Upper lobe of right lung (tissue), 1 donor: ENCODE results near the gene ERGIC2. TPM values are rescaled to one million over a fixed set of nuclear protein-coding genes. Genes with fewer than 3 reads are reported as not detected.
"Not testable (repeated sequence)": the region's sequence is repeated elsewhere in the genome, so short reads cannot be mapped to it uniquely, and the experiment has no call there.

Experiments used
- ATAC-seq: fragments of 200-7000 bp; cut with Tn5 transposase; one replicate; pipeline ENCODE4 v1.9.1; 2020; ENCODE audit warnings: mild to moderate bottlenecking, moderate library complexity
- DNase-seq: peaks from one replicate; pipeline ENCODE4 v3.0.0-alpha.2; 2020
- H3K27ac ChIP-seq: fragments of 200-600 bp; one replicate; pipeline ENCODE4 v1.8.0; 2022
- H3K27me3 ChIP-seq: fragments of 200-600 bp; one replicate; pipeline ENCODE4 v1.8.0; 2022; ENCODE audit warnings: mild to moderate bottlenecking
- H3K36me3 ChIP-seq: fragments of 200-600 bp; one replicate; pipeline ENCODE4 v1.8.0; 2022
- H3K4me1 ChIP-seq: fragments of 200-600 bp; one replicate; pipeline ENCODE4 v1.8.0; 2022
- H3K4me3 ChIP-seq: fragments of 200-600 bp; one replicate; pipeline ENCODE4 v1.8.0; 2022; ENCODE audit warnings: mild to moderate bottlenecking
- H3K9me3 ChIP-seq: fragments of 200-600 bp; one replicate; pipeline ENCODE4 v1.8.0; 2022
- intact Hi-C: fragments of 100-400 bp; cut with DNase I; formaldehyde crosslinking; loops from one replicate; pipeline ENCODE4 v1.11.0; 2022
- total RNA-seq: library from RNA; stranded (reverse); fragmentation: NEBNext Ultra II Directional; extraction: Animal tissue kit (Norgen Biotek cat#: 25700); gene quantifications from one replicate; pipeline ENCODE4 v1.2.1, GENCODE V29; 2021
- TF ChIP-seq, protein P1 (sequence below): fragments of 200-600 bp; IDR thresholded peaks from one replicate; pipeline ENCODE4 v1.8.0; 2022; ENCODE audit warnings: antibody characterized with exemption
- donor health status: DM: no; HTN: yes; CAD: no; lungs with severe emphysema.

The ERGIC2 gene
- total RNA-seq, 1 donor from 2014 or later, result 64.0 TPM

DNA sequence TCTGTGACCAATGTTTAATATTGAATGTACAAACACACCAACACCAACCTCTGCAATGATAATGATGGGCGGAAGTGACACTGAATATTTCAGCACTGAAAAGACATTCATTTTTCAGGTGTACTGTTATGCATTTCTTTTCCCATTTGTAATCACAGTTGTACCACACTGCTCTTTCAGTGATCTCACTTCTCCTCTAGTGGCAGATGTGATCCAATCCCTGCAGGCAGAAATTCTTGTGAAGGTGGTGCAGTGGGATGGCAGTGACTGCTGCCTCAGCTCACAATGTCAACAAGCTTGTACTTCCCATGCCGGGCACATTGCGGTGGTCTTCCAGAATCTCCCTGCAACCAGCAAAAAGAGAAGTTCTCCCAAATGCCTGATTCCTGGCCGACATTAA lies 23.0 kb upstream of the ERGIC2 start:
- H3K27me3 ChIP-seq, result no peaks in the 10 kb centered on the region
- TF ChIP-seq, protein P1, sequence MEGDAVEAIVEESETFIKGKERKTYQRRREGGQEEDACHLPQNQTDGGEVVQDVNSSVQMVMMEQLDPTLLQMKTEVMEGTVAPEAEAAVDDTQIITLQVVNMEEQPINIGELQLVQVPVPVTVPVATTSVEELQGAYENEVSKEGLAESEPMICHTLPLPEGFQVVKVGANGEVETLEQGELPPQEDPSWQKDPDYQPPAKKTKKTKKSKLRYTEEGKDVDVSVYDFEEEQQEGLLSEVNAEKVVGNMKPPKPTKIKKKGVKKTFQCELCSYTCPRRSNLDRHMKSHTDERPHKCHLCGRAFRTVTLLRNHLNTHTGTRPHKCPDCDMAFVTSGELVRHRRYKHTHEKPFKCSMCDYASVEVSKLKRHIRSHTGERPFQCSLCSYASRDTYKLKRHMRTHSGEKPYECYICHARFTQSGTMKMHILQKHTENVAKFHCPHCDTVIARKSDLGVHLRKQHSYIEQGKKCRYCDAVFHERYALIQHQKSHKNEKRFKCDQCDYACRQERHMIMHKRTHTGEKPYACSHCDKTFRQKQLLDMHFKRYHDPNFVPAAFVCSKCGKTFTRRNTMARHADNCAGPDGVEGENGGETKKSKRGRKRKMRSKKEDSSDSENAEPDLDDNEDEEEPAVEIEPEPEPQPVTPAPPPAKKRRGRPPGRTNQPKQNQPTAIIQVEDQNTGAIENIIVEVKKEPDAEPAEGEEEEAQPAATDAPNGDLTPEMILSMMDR, result no peak
- intact Hi-C loops, result no loop called here
- ATAC-seq (no peak), DNase-seq (no peak)
- H3K9me3 ChIP-seq, result no peaks in the 10 kb centered on the region
- no peaks in the 10 kb centered on the region for H3K4me1 ChIP-seq
- H3K27ac ChIP-seq, result no peak overlapping the region
- no peak overlapping the region for H3K4me3 ChIP-seq
- no peaks in the 10 kb centered on the region for H3K36me3 ChIP-seq

DNA sequence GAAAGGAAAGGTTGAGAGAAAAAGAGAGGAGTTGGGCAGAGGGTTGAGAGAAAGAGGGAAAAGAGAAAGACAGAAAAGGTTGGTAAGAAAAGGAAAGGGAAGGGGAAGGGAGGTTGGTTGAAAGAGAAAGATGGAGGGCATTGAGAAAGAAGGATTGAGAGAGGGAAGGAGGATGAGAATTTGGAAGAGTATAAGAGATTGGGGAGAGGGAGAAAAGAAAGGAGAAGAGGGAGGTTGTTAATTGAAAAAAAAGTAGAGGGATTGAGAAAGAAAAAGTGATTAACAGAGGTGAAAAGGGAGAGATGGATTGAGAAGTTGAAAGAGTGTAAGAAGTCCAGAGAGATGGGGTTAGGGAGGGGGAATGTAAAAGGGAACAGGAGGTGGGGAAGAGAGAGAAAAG lies 21.5 kb upstream of the ERGIC2 start:
- no peak for ATAC-seq
- DNase-seq, result no peak
- Histone ChIP-seq H3K4me1 (no peaks in the 10 kb centered on the region), H3K27ac (no peak overlapping the region), H3K9me3 (no peaks in the 10 kb centered on the region), H3K36me3 (no peaks in the 10 kb centered on the region), H3K27me3 (no peaks in the 10 kb centered on the region), H3K4me3 (no peak overlapping the region)
- TF ChIP-seq, protein P1, result no peak
- intact Hi-C loops, result no loop called here

DNA sequence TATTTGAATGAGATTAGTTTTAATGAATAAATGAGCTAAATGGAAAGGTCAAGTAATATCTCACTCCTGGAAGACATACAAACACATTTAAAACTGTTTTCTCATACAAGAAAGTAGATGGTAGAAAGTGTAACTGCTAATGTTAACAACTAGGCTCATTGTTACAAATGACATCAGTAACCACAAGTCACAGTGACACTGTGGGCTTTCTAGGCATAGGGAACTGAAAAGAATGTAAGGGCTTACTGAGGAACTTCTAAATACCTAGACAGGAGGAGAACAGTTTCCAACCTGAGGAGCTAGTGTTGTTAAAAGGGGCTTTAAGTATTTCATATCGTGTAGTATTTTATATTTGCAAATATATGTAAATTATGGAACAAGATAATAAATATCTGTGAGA lies 17.5 kb upstream of the ERGIC2 start:
- H3K9me3 ChIP-seq, result no peaks in the 10 kb centered on the region
- no peak overlapping the region for H3K4me3 ChIP-seq
- no peaks in the 10 kb centered on the region for H3K36me3 ChIP-seq
- H3K4me1 ChIP-seq, result no peaks in the 10 kb centered on the region
- ATAC-seq (no peak), DNase-seq (no peak)
- intact Hi-C loops, result no loop called here
- no peaks in the 10 kb centered on the region for H3K27me3 ChIP-seq
- TF ChIP-seq, protein P1, result no peak
- no peak overlapping the region for H3K27ac ChIP-seq

DNA sequence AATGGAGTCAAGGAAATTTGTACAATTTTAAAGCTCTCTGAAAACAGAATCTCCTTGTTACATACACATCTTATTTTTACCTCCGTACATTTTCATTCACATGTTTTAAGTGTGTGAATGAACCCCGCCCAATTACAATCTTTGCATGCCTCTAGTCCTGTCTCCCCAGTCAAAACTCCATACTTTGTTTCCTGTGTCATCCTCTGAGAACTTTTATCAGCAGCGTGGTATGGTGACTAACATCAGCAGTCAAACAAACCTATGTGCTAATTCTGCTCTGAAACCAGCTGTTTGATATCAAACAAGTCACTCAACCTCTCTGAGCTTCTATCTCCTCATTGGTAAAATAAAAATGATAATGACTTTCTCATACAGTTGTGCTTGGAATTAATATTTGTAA lies 15.8 kb upstream of the ERGIC2 start:
- Histone ChIP-seq H3K27ac (no peak overlapping the region), H3K36me3 (no peaks in the 10 kb centered on the region), H3K4me3 (no peak overlapping the region), H3K4me1 (no peaks in the 10 kb centered on the region), H3K9me3 (no peaks in the 10 kb centered on the region), H3K27me3 (no peaks in the 10 kb centered on the region)
- no peak for DNase-seq
- no peak for ATAC-seq
- TF ChIP-seq, protein P1, result no peak
- intact Hi-C loops, result no loop called here

DNA sequence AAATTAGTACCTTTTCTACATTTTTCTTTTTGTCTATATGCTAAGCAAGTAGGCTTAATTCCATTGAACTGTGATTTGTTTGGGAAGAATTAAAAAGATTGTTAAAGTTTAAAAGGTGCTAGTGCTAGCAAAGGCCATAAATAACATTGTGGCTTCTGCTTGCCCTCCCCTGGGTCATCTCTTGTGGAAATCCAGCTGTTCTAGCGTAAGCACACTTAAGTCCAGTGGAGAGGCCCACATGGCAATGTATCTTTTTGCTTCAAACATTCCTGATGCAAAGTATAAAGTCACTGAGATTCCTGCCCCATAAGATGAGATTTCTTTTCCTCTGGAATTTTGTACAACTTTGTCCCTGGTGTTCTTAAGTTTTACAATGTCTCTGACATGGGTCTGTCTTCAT lies 14.4 kb upstream of the ERGIC2 start:
- DNase-seq (no peak), ATAC-seq (no peak)
- Histone ChIP-seq H3K27me3 (no peaks in the 10 kb centered on the region), H3K4me3 (no peak overlapping the region), H3K9me3 (no peaks in the 10 kb centered on the region), H3K36me3 (no peaks in the 10 kb centered on the region), H3K4me1 (no peaks in the 10 kb centered on the region), H3K27ac (no peak overlapping the region)
- TF ChIP-seq, protein P1, result no peak
- intact Hi-C loops, result no loop called here

DNA sequence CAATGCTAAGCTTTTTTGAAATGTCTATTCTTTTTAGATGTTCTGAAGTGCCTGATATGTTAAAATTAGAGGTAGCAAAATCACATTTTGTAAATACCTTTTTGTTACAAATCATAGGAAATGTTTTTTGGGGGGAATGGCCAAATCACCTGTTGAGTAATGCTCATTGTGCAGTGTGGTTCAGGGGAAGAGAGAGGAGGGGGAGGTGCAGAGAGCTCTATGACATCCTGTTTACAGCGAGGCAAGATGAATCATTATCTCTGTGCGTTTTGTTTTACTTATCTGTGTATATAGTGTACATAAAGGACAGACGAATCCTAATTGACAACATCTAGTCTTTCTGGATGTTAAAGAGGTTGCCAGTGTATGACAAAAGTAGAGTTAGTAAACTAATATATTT lies 9.4 kb upstream of the ERGIC2 start:
- H3K4me1 ChIP-seq, H3K27me3 ChIP-seq, ATAC-seq, H3K27ac ChIP-seq, H3K9me3 ChIP-seq, DNase-seq, intact Hi-C loops, H3K4me3 ChIP-seq, H3K36me3 ChIP-seq: not testable (repeated sequence)
